H9 (cell line): Measurements from ENCODE around the gene PCSK6. TPM values are rescaled to one million over a fixed set of nuclear protein-coding genes. Genes with fewer than 3 reads are reported as not detected.

ENCODE experiments used
- DNase-seq: peaks from one replicate; pipeline ENCODE4 v3.0.0-alpha.2; 2017
- H2AFZ ChIP-seq: one replicate; pipeline ENCODE4 v1.6.1; 2013; ENCODE audit warnings: mild to moderate bottlenecking, low read length, control low read depth, moderate library complexity
- H2AK5ac ChIP-seq: 2 replicates; pipeline ENCODE4 v1.6.1; 2013; ENCODE audit warnings: low read length, control low read depth, mixed read lengths; ENCODE audit not compliant: insufficient read length
- H2BK120ac ChIP-seq: one replicate; pipeline ENCODE4 v1.6.1; 2013; ENCODE audit warnings: low read depth, mild to moderate bottlenecking, low read length, control low read depth, inconsistent platforms; ENCODE audit not compliant: poor library complexity, severe bottlenecking
- H2BK12ac ChIP-seq: 2 replicates; pipeline ENCODE4 v1.6.1; 2013; ENCODE audit warnings: low read length, control low read depth, mixed read lengths, low read depth; ENCODE audit not compliant: insufficient read length
- H2BK15ac ChIP-seq: 2 replicates; pipeline ENCODE4 v1.6.1; 2013; ENCODE audit warnings: low read depth, low read length, control low read depth
- H2BK20ac ChIP-seq: one replicate; pipeline ENCODE4 v1.6.1; 2013; ENCODE audit warnings: low read depth, mild to moderate bottlenecking, low read length, control low read depth, inconsistent platforms; ENCODE audit not compliant: poor library complexity, severe bottlenecking
- H2BK5ac ChIP-seq: 2 replicates; pipeline ENCODE4 v1.6.1; 2013; ENCODE audit warnings: low read length, control low read depth, mixed read lengths; ENCODE audit not compliant: insufficient read length
- H3K14ac ChIP-seq: 2 replicates; pipeline ENCODE4 v1.6.1; 2013; ENCODE audit warnings: low read length, control low read depth; ENCODE audit not compliant: insufficient read depth
- H3K18ac ChIP-seq: 2 replicates; pipeline ENCODE4 v1.6.1; 2013; ENCODE audit warnings: low read depth, mild to moderate bottlenecking, mixed read lengths, low read length, control low read depth; ENCODE audit not compliant: insufficient read length
- H3K23ac ChIP-seq: 2 replicates; pipeline ENCODE4 v1.6.1; 2013; ENCODE audit warnings: low read length, control low read depth, mixed read lengths, low read depth; ENCODE audit not compliant: insufficient read length
- H3K23me2 ChIP-seq: 2 replicates; pipeline ENCODE4 v1.6.1; 2013; ENCODE audit warnings: low read depth, mild to moderate bottlenecking, mixed read lengths, low read length, control low read depth; ENCODE audit not compliant: insufficient read length, poor library complexity, severe bottlenecking
- H3K27ac ChIP-seq: 2 replicates; pipeline ENCODE4 v1.5.1; 2013; ENCODE audit warnings: low read length, control low read depth, mixed read lengths, low read depth; ENCODE audit not compliant: insufficient read length
- H3K27me3 ChIP-seq: 2 replicates; pipeline ENCODE4 v1.6.1; 2013; ENCODE audit warnings: low read length, control low read depth, inconsistent platforms; ENCODE audit not compliant: insufficient read depth
- H3K4ac ChIP-seq: 2 replicates; pipeline ENCODE4 v1.6.1; 2013; ENCODE audit warnings: low read depth, mild to moderate bottlenecking, control low read depth, inconsistent platforms, low read length, moderate library complexity
- H3K4me1 ChIP-seq: 2 replicates; pipeline ENCODE4 v1.6.1; 2013; ENCODE audit warnings: low read length, control low read depth, inconsistent platforms; ENCODE audit not compliant: insufficient read depth
- H3K4me2 ChIP-seq: 2 replicates; pipeline ENCODE4 v1.6.1; 2013; ENCODE audit warnings: low read length, control low read depth, mixed read lengths; ENCODE audit not compliant: insufficient read length, insufficient read depth
- H3K56ac ChIP-seq: 2 replicates; pipeline ENCODE4 v1.6.1; 2013; ENCODE audit warnings: low read depth, mild to moderate bottlenecking, mixed read lengths, low read length, control low read depth; ENCODE audit not compliant: insufficient read length
- H3K79me1 ChIP-seq: 2 replicates; pipeline ENCODE4 v1.6.1; 2013; ENCODE audit warnings: low read depth, mild to moderate bottlenecking, moderate library complexity, low read length, control low read depth, inconsistent platforms; ENCODE audit not compliant: insufficient read depth, poor library complexity, severe bottlenecking
- H3K79me2 ChIP-seq: 2 replicates; pipeline ENCODE4 v1.6.1; 2013; ENCODE audit warnings: low read length, control low read depth, inconsistent platforms; ENCODE audit not compliant: insufficient read depth
- H3K9ac ChIP-seq: 2 replicates; pipeline ENCODE4 v1.6.1; 2013; ENCODE audit warnings: low read length, control low read depth, mixed read lengths; ENCODE audit not compliant: insufficient read length; ENCODE audit errors: extremely low read depth
- H3K9me3 ChIP-seq: one replicate; pipeline ENCODE4 v1.6.1; 2013; ENCODE audit warnings: low read depth, low read length, inconsistent platforms; ENCODE audit not compliant: control insufficient read depth
- H3T11ph ChIP-seq: one replicate; pipeline ENCODE4 v1.6.1; 2013; ENCODE audit warnings: mild to moderate bottlenecking, low read length, control low read depth, inconsistent platforms
- H4K20me1 ChIP-seq: one replicate; pipeline ENCODE4 v1.6.1; 2013; ENCODE audit not compliant: control insufficient read depth, insufficient read length, insufficient read depth
- H4K5ac ChIP-seq: 2 replicates; pipeline ENCODE4 v1.6.1; 2013; ENCODE audit warnings: low read depth, mild to moderate bottlenecking, mixed read lengths, low read length, control low read depth; ENCODE audit not compliant: insufficient read length
- H4K8ac ChIP-seq: replicated peaks from 2 replicates; pipeline ENCODE4 v1.6.1; 2013; ENCODE audit warnings: low read length, control low read depth, mixed read lengths, low read depth; ENCODE audit not compliant: insufficient read length
- H4K91ac ChIP-seq: 2 replicates; pipeline ENCODE4 v1.6.1; 2013; ENCODE audit warnings: low read depth, mild to moderate bottlenecking, moderate library complexity, mixed read lengths, low read length, control low read depth; ENCODE audit not compliant: insufficient read length
- H3K27ac Mint-ChIP-seq, 3 experiments: 2 replicates in 2 of 3; 3 replicates in 1 of 3; pipeline ENCODE4 v1.8.0; 2020 to 2021; ENCODE audit warnings: mixed read lengths in 3 of 3, mild to moderate bottlenecking in 1 of 3, moderate library complexity in 1 of 3
- H3K27me3 Mint-ChIP-seq: 2 replicates; pipeline ENCODE4 v1.8.0; 2021; ENCODE audit warnings: low read depth, mild to moderate bottlenecking, moderate library complexity, mixed read lengths
- H3K36me3 Mint-ChIP-seq, 3 experiments: 2 replicates in 2 of 3; 3 replicates in 1 of 3; pipeline ENCODE4 v1.8.0; 2020 to 2021; ENCODE audit warnings: low read depth in 3 of 3, mixed read lengths in 3 of 3; ENCODE audit not compliant: insufficient read depth in 1 of 3
- H3K4me1 Mint-ChIP-seq, 2 experiments: 2 replicates each; pipeline ENCODE4 v1.8.0; 2020; ENCODE audit warnings: mixed read lengths in 2 of 2
- H3K4me3 Mint-ChIP-seq, 2 experiments: 2 replicates in 1 of 2; 3 replicates in 1 of 2; pipeline ENCODE4 v1.8.0; 2020 to 2021; ENCODE audit warnings: mild to moderate bottlenecking in 2 of 2, mixed read lengths in 2 of 2, moderate library complexity in 1 of 2
- H3K9me3 Mint-ChIP-seq, 2 experiments: 2 replicates in 1 of 2; 3 replicates in 1 of 2; pipeline ENCODE4 v1.8.0; 2020; ENCODE audit warnings: mild to moderate bottlenecking in 2 of 2, mixed read lengths in 2 of 2, moderate library complexity in 1 of 2
- WGBS: extraction: QIAGEN DNeasy Blood & Tissue Kit; methylation state at CpG from one replicate; pipeline ENCODE4 v1.1.7; 2013; ENCODE audit warnings: missing lambda C conversion rate, low lambda C conversion rate, mixed read lengths; ENCODE audit not compliant: insufficient read length; ENCODE audit errors: extremely low coverage; 5-methylcytosine and 5-hydroxymethylcytosine counted together
- total RNA-seq: library from RNA; stranded (reverse); gene quantifications from 2 replicates; pipeline ENCODE4 v1.2.1, GENCODE V29; 2021
- TF ChIP-seq, protein P1 (sequence below): fragments of 200-600 bp; sonication (generic); conservative IDR thresholded peaks from 3 replicates; pipeline ENCODE4 v1.8.0; 2021; ENCODE audit warnings: antibody characterized with exemption, mild to moderate bottlenecking

Gene PCSK6
- total RNA-seq, 1 experiment from 2014 or later = 4.0 TPM

- Histone ChIP-seq H3K27ac (no peak overlapping the region), H3K23me2 (no peaks in the 10 kb centered on the region), H2BK5ac (no peak overlapping the region), H3K14ac (no peak overlapping the region), H3K18ac (no peak overlapping the region), H3K79me2 (no peaks in the 10 kb centered on the region), H2BK120ac (no peak overlapping the region), H3K79me1 (no peaks in the 10 kb centered on the region), H2BK12ac (no peak overlapping the region), H2BK15ac (no peak overlapping the region), H4K5ac (no peak overlapping the region), H2BK20ac (no peak overlapping the region), H4K20me1 (no peaks in the 10 kb centered on the region), H3K4ac (no peak overlapping the region), H3K27me3 (no peaks in the 10 kb centered on the region), H3K56ac (no peak overlapping the region), H3K4me2 (no peak overlapping the region), H3K23ac (no peak overlapping the region), H2AFZ (no peak overlapping the region), H2AK5ac (no peak overlapping the region), H3K4me1 (no peaks in the 10 kb centered on the region), H3K9ac (no peak overlapping the region), H3T11ph (no peak overlapping the region), H3K9me3 (no peaks in the 10 kb centered on the region), H4K8ac (no peak overlapping the region), H4K91ac (no peak overlapping the region)
- no peak overlapping the region for H3K4me3 Mint-ChIP-seq
- no CpG with 5 or more reads among the region's 8 CpGs for WGBS
- TF ChIP-seq, protein P1, sequence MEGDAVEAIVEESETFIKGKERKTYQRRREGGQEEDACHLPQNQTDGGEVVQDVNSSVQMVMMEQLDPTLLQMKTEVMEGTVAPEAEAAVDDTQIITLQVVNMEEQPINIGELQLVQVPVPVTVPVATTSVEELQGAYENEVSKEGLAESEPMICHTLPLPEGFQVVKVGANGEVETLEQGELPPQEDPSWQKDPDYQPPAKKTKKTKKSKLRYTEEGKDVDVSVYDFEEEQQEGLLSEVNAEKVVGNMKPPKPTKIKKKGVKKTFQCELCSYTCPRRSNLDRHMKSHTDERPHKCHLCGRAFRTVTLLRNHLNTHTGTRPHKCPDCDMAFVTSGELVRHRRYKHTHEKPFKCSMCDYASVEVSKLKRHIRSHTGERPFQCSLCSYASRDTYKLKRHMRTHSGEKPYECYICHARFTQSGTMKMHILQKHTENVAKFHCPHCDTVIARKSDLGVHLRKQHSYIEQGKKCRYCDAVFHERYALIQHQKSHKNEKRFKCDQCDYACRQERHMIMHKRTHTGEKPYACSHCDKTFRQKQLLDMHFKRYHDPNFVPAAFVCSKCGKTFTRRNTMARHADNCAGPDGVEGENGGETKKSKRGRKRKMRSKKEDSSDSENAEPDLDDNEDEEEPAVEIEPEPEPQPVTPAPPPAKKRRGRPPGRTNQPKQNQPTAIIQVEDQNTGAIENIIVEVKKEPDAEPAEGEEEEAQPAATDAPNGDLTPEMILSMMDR = no peak
- no peaks in the 10 kb centered on the region for H3K9me3 Mint-ChIP-seq
- H3K27me3 Mint-ChIP-seq = peaks cover 57% of the 10 kb centered on the region
- no peak for DNase-seq
- peaks cover 2 to 3% of the 10 kb centered on the region in 2 experiments; a peak in 3 of 4 replicates for H3K4me1 Mint-ChIP-seq
- H3K27ac Mint-ChIP-seq = no peak overlapping the region; a peak in 1 of 7 replicates
- no peaks in the 10 kb centered on the region; a peak in 1 of 7 replicates for H3K36me3 Mint-ChIP-seq
These were observed 163.5 kb downstream of the PCSK6 start for GRCh38 chr15:101326026-101326315.
